Measurements from ENCODE around the gene FHDC1. TPM values are rescaled to one million over a fixed set of nuclear protein-coding genes. Genes with fewer than 3 reads are reported as not detected.

FHDC1 gene
- total RNA-seq, 1 donor from 2014 or later = 1.5 TPM

DNA sequence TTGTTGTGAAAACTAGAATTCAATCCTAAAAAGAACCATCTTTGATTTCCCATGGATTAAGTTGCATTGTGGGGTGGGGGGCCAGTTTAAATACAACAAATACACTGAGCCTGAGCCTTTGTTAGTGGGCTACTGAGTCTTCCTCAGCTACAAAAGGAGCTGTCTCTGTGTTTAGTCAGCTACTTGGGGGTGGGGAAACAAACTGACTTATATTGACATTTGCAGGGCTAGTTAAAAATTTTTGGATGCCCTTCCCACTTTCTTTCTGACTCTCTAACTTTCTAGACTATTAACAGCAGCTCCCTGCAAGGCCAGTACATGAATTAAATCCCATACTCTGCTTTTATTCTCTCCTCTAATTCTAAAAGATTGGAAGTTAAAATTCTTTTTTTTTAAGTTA lies 32.5 kb upstream of the FHDC1 start:
- H3K9ac ChIP-seq (ENCODE audit: low read length) = no peak overlapping the region
- no peak for FAIRE-seq
- peaks cover 4% of the 10 kb centered on the region for H3K4me1 Mint-ChIP-seq (ENCODE audit: low read depth, unreplicated experiment)
- H3K9me3 ChIP-seq (ENCODE audit: insufficient read depth, low read depth, low read length) = no peaks in the 10 kb centered on the region
- no peaks in the 10 kb centered on the region for H3K4me1 ChIP-seq (ENCODE audit: insufficient read depth, low read length)
- H2AFZ ChIP-seq (ENCODE audit: low read depth, low read length) = no peak overlapping the region
- H3K36me3 Mint-ChIP-seq (ENCODE audit: low read depth, unreplicated experiment) = peaks cover 5% of the 10 kb centered on the region
- H3K27me3 Mint-ChIP-seq (ENCODE audit: low read depth, unreplicated experiment) = no peaks in the 10 kb centered on the region
- no peaks in the 10 kb centered on the region for H4K20me1 ChIP-seq (ENCODE audit: insufficient read depth, low read length)
- H3K27ac ChIP-seq (ENCODE audit: low read depth, low read length) = no peak overlapping the region
- H3K4me3 ChIP-seq (ENCODE audit: insufficient read depth, low read depth, low read length) = no peak overlapping the region
- H3K9me3 Mint-ChIP-seq (ENCODE audit: unreplicated experiment) = peaks cover 2% of the 10 kb centered on the region
- H3K4me3 Mint-ChIP-seq (ENCODE audit: unreplicated experiment) = no peak overlapping the region
- no peak overlapping the region for H3K4me2 ChIP-seq (ENCODE audit: low read length)
- DNase-seq (ENCODE audit: low read depth) = no peak
- TF ChIP-seq EZH2 (IDR thresholded peaks at IDR 0.05; ENCODE audit: insufficient read depth, low read length) (no peak), CTCF (IDR thresholded peaks at IDR 0.05; ENCODE audit: insufficient read depth, low read depth, low read length) (no peak)
- H3K27ac Mint-ChIP-seq (ENCODE audit: unreplicated experiment) = no peak overlapping the region
- no peaks in the 10 kb centered on the region for H3K79me2 ChIP-seq (ENCODE audit: insufficient read depth, low read length)
- H3K36me3 ChIP-seq (ENCODE audit: insufficient read depth, low read length) = no peaks in the 10 kb centered on the region
- no peaks in the 10 kb centered on the region for H3K27me3 ChIP-seq (ENCODE audit: insufficient read depth, low read length)

- H3K4me3 ChIP-seq (ENCODE audit: insufficient read depth, low read depth, low read length) = no peak overlapping the region
- Mint-ChIP-seq H3K27ac (ENCODE audit: unreplicated experiment) (no peak overlapping the region), H3K27me3 (ENCODE audit: low read depth, unreplicated experiment) (no peaks in the 10 kb centered on the region), H3K9me3 (ENCODE audit: unreplicated experiment) (no peaks in the 10 kb centered on the region), H3K4me1 (ENCODE audit: low read depth, unreplicated experiment) (no peaks in the 10 kb centered on the region), H3K36me3 (ENCODE audit: low read depth, unreplicated experiment) (peaks cover 5% of the 10 kb centered on the region), H3K4me3 (ENCODE audit: unreplicated experiment) (no peak overlapping the region)
- FAIRE-seq = no peak
- H3K27ac ChIP-seq (ENCODE audit: low read depth, low read length) = no peak overlapping the region
- DNase-seq (ENCODE audit: low read depth) = no peak
- no peak for TF ChIP-seq CTCF (IDR thresholded peaks at IDR 0.05; ENCODE audit: insufficient read depth, low read depth, low read length)
- no peak overlapping the region for H3K4me2 ChIP-seq (ENCODE audit: low read length)
- H3K9ac ChIP-seq (ENCODE audit: low read length) = no peak overlapping the region
- H2AFZ ChIP-seq (ENCODE audit: low read depth, low read length) = no peak overlapping the region
- no peaks in the 10 kb centered on the region for H3K79me2 ChIP-seq (ENCODE audit: insufficient read depth, low read length)
- no peaks in the 10 kb centered on the region for H3K36me3 ChIP-seq (ENCODE audit: insufficient read depth, low read length)
- no peaks in the 10 kb centered on the region for H3K27me3 ChIP-seq (ENCODE audit: insufficient read depth, low read length)
- no peaks in the 10 kb centered on the region for H3K4me1 ChIP-seq (ENCODE audit: insufficient read depth, low read length)
- no peaks in the 10 kb centered on the region for H4K20me1 ChIP-seq (ENCODE audit: insufficient read depth, low read length)
- H3K9me3 ChIP-seq (ENCODE audit: insufficient read depth, low read depth, low read length) = no peaks in the 10 kb centered on the region
Measured at GRCh38 chr4:152909901-152910300, 26.2 kb upstream of the FHDC1 start.

DNA sequence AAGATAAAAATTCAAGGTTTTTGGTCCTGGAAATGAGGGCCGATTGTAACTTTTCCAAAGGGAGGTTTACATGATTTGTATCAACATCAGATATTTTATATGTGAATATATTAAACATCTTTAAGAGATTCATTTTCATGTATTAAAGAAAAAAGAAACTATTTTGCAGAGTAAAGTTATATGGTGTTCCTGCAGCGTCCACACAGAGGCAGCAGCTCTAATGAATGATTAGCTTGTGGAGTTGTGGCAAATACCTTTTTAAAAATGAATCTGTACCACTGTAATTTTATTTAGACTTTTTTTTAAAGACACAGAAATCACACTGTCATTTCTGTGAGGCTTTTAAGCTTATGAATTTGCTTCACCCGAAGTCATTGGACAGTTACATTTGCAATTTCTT lies 25.6 kb upstream of the FHDC1 start:
- Histone ChIP-seq H3K4me1 (ENCODE audit: insufficient read depth, low read length) (no peaks in the 10 kb centered on the region), H3K4me2 (ENCODE audit: low read length) (no peak overlapping the region), H2AFZ (ENCODE audit: low read depth, low read length) (no peak overlapping the region), H3K4me3 (ENCODE audit: insufficient read depth, low read depth, low read length) (no peak overlapping the region), H3K79me2 (ENCODE audit: insufficient read depth, low read length) (no peaks in the 10 kb centered on the region), H3K9ac (ENCODE audit: low read length) (no peak overlapping the region), H3K27me3 (ENCODE audit: insufficient read depth, low read length) (no peaks in the 10 kb centered on the region), H4K20me1 (ENCODE audit: insufficient read depth, low read length) (no peaks in the 10 kb centered on the region), H3K27ac (ENCODE audit: low read depth, low read length) (no peak overlapping the region), H3K36me3 (ENCODE audit: insufficient read depth, low read length) (no peaks in the 10 kb centered on the region), H3K9me3 (ENCODE audit: insufficient read depth, low read depth, low read length) (no peaks in the 10 kb centered on the region)
- no peaks in the 10 kb centered on the region for H3K4me1 Mint-ChIP-seq (ENCODE audit: low read depth, unreplicated experiment)
- FAIRE-seq = no peak
- no peaks in the 10 kb centered on the region for H3K9me3 Mint-ChIP-seq (ENCODE audit: unreplicated experiment)
- H3K27me3 Mint-ChIP-seq (ENCODE audit: low read depth, unreplicated experiment) = no peaks in the 10 kb centered on the region
- no peak overlapping the region for H3K27ac Mint-ChIP-seq (ENCODE audit: unreplicated experiment)
- peaks cover 5% of the 10 kb centered on the region for H3K36me3 Mint-ChIP-seq (ENCODE audit: low read depth, unreplicated experiment)
- TF ChIP-seq EZH2 (IDR thresholded peaks at IDR 0.05; ENCODE audit: insufficient read depth, low read length) = no peak
- TF ChIP-seq CTCF (IDR thresholded peaks at IDR 0.05; ENCODE audit: insufficient read depth, low read depth, low read length) = no peak
- H3K4me3 Mint-ChIP-seq (ENCODE audit: unreplicated experiment) = no peak overlapping the region
- no peak for DNase-seq (ENCODE audit: low read depth)

Data from astrocyte (in vitro differentiated cells and primary cell).